Kasumi-1 (cell line): ENCODE measurements around the gene GPR150.
"Not testable (repeated sequence)": the region's sequence is repeated elsewhere in the genome, so short reads cannot be mapped to it uniquely, and the experiment has no call there.

Source experiments
- DNase-seq, 2 experiments: peaks; one replicate each; lab custom pipeline; 2025; lab: John Stamatoyannopoulos, UW

The GPR150 gene

DNA sequence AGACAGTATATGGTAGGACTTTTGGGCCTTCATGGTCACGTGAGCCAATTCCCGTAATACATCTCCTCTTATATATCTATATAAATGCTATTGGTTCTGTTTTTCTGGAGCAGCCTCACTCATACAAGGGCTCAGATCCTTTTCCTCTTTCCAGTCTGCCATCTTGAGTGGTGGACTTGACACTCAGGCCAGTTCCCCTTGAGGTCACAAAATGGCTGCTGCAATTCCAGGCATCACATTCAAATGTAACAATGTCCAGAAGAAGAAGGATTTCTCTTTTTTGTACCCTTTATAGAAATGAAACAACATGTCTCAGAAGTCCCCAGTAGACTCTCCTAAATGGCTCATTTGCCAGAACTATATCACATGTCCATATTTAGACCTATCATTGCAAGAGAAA is 4.5 kb downstream of the GPR150 start:
- no peak for DNase-seq

DNA sequence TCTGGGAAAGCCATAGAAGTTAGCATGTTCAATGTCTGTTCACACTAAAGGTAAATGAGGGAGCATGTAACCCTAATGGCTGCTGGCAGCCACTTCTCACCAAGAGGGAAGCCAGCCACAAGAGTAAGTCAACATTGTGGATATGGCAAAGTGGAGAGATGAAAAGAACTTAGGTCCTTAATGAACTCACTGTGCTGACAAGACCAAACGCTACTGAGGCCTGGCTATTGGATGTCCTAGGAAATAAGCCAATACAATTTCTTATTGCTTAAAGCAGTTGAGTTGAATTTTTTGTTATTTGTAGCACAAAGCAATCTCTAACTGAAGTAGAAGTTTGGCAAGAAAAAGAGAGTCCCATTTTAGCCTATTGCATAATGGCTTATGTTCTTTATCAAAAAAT is 6.8 kb downstream of the GPR150 start:
- DNase-seq, result no peak

DNA sequence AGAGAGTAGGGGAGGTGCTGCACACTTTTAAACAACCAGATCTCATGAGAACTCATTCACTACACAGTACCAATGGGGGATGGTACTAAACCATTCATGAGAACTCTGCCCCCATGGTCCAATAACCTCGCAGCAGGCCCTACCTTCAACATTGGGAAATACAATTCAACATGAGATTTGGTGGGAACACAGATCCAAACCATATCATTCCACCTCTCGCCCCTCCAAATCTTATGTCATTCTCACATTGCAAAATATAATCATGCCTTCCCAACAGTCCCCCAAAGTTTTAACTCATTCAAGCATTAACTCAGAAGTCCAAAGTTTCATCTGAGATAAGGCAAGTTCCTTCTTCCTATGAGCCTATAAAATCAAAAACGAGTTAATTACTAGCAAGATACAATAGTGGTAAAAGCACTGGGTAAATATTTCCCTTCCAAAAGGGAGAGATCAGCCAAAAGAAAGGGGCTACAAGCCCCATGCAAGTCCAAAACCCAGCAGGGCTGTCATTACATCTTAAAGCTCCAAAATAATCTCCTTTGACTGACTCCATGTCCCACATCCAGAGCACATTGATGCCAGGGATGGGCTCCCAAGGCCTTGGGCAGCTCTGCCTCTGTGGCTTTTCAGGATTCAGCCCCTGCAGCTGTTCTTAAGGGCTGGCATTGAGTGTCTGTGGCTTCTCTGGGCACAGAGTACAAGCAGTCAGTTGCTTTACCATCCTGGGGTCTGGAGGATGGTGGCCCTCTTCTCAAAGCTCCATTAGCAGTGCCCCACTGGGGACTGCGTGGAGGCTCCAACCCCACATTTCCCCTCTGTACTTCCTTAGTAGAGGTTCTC is 8.3 kb downstream of the GPR150 start:
- DNase-seq, result no peak

GRCh38 chr5:95628933-95629332 is 9.0 kb downstream of the GPR150 start:
- DNase-seq, result no peak

GRCh38 chr5:95630394-95630917 is 10.6 kb downstream of the GPR150 start:
- DNase-seq, result no peak

GRCh38 chr5:95631255-95631958 is 11.5 kb downstream of the GPR150 start:
- no peak for DNase-seq

DNA sequence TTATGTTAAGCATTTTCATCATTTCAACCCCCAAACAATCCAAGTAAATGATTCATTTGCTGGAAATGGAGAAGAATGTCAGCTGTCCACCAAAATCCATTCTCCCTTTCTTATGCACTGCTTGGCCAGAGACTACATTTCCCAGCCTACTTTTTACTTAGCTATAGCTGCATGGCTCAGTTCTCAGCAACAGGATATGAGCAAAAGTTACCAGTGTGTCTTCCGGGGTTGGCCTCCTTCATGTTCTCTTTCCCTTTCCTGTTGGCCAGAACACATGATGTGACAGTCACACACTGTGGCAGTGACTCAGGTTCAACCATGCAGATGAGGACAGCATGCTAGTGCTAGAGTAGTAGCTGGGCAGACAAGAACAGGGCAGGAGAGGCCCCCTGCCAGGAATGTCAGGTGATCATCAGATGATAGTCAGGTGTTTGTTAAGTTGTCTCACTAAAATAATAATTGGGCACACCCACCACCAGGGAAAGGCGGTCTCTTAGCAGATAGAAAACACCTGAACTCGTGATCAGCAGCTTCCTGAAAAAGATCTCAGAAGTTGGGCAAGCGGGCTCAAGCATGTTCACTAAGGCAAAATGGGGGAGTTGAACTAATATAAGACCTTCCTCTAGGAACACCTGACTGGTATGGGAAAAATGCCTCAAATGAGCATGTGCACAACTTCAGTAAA is 12.2 kb downstream of the GPR150 start:
- peak; percentile 65 to 66 for DNase-seq

DNA sequence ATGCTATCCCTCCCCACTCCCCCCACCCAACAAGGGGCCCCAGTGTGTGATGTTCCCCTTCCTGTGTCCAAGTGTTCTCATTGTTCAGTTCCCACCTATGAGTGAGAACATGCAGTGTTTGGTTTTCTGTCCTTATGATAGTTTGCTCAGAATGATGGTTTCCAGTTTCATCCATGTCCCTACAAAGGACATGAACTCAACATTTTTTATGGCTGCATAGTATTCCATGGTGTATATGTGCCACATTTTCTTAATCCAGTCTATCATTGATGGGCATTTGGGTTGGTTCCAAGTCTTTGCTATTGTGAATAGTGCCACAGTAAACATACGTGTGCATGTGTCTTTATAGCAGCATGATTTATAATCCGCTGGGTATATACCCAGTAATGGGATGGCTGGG is 13.1 kb downstream of the GPR150 start:
- not testable (repeated sequence) for DNase-seq

- DNase-seq, result no peak
Measured at GRCh38 chr5:95633671-95634070, 13.8 kb downstream of the GPR150 start.

GRCh38 chr5:95634081-95634480 is 14.2 kb downstream of the GPR150 start:
- DNase-seq, result no peak

GRCh38 chr5:95638632-95639031 is 18.7 kb downstream of the GPR150 start:
- no peak for DNase-seq

DNA sequence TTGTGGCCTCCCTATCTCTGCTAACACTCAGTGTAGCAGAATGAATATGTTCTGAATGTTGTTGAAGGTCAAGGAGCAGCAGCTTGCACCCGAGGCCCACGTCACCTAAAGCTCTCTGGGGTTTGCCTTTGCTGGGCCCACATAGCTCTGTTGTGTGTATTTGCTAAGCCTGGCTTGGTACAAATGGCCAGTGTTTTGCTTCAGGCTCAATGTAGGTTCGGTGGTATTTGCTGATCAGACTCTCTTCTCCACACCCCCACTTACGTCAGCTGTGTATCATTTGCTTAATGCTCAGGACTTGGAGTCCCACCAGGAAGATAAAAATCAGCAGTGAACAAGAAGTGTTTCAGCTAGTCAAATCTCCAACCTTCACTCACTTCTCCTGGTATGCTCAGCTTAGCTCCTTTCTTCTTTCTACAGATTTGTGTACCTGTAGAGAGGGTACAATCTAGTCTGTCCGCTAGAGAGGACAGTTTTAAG is 21.9 kb downstream of the GPR150 start:
- no peak for DNase-seq

- DNase-seq, result no peak
Measured at GRCh38 chr5:95643152-95643551, 23.3 kb downstream of the GPR150 start.

DNA sequence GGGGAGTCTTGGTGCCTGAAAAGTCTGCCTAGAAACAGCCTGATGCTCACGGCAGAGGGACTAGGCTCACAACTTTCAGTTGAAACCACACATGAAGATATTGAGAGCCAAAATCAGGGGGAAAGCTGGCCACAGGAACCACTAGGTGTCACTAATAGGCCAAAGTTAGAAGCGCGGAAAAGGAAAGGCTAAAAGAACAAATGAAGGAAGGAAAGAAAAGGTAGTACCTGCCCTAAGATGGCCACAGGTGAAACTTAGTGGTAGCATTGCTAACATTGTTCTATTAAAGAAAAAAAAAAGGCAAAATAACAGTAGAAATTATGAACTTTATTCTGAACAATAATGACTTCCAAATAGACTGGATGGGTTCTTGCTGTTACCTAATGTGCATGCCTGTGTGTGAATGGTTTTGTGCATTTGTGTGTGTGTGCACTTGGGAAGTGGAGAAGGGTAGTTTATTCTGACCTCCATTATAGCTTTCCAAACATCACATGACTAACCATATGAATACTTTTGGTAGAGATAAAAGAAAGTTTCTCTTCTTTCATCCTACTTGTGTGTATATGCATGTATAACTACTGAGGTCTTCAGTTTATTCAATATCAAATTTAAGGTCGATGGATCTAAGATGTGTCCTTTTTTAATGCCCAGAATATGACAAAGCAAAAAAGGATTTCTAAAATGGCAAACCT is 24.6 kb downstream of the GPR150 start:
- DNase-seq, result peak; percentile 71 to 76

- not testable (repeated sequence) for DNase-seq
Measured at GRCh38 chr5:95646226-95646568, 26.3 kb downstream of the GPR150 start.

DNA sequence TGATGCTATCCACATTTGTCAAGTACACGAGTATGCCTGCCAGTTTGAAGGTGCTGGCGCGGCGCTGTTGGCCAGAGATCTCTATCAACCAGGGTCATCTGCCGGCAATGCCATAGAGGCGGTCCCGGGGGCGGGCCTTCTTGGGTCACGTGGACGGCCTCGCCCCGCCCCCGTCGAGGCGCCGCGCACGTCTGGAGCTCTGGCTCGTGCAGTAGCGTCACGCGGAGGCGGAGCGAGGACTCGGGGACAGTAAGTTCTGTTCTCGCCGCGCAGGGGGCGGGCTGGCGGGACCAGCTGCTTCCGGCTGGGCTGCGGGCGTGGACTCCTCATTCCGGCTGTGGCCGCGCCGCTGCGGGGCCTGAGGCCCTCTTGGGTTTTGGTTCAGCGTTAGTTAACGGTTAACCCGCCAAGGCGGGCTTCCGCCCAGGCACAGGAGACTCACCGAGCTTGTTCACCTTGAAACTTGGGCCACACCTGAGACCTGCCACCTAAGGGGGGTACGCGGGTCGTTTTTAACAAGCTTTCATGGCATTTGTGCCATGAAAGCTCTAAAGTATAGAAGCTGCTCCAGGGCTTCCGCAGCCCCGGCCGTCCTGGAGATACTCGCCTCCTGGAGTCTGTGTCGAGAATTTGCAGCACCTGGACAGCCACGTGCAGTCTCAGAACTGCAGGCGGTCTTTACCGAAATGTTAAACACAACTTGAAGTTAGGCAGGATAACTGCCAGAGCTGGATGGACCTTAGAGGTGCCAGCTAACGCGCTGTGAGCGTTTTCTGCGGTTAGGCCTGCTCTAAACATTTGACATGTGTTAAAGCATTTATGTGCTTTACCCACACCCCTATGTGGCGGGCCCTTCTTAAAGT is 26.9 kb downstream of the GPR150 start, which contains the start of gene RFESD:
RFESD (plus strand) TSS at position 209 of the 863 bp plus-strand sequence. CDS start 5,495 bp downstream, outside the sequence.
- peak; percentile 91 to 93 for DNase-seq

DNA sequence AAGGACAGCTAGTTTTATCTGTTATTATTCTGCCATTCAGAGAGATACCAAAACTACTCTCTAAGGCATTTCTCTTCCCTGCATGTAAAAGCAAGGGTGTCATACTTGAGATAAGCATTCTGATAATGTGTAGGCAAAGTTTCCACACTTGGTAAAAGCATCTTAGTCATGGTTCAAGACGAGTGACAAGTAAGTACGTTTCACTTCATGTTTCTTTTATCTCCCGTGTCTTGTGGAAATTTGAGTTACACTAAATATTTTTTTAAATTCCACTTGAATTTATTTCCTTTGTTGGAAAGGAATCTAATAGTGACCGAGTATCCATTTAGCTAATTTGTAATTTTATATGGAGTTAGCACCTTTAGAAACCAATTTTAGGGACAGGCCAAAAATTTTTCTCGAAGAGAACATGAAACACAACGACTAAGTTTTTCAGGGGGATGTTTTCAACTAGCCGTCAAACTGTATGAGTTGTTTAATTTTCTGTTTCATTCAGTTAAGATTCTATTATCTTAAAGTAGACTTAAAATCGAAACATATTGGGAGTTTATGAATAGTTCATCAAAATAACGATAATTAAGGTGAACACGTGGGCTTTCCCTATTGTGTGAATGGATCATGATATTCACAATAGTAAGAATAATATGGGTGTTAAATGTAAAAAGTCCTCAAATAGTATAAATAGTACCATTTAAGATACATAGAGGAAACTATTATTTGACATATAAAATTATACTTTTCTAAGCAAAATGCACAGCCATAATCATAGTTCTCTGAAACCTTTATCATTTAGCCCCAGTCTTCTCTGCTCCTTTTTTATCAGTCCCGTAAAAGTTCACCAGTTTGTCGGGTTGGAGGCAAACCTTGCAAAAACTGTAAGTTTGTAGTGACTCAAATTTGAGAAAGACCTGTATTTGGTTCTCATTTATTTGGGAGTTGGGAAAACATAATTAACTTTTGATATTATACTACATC is 28.3 kb downstream of the GPR150 start:
- no peak for DNase-seq

GRCh38 chr5:95649274-95649673 is 29.4 kb downstream of the GPR150 start:
- DNase-seq, result no peak

GRCh38 chr5:95649842-95650620 is 30.1 kb downstream of the GPR150 start:
- DNase-seq, result no peak
